GM20000 (cell line): ENCODE results near the gene APOBEC2.
"Not testable (repeated sequence)": the region's sequence is repeated elsewhere in the genome, so short reads cannot be mapped to it uniquely, and the experiment has no call there.

Experiments used
- DNase-seq: peaks from one replicate; pipeline ENCODE4 v3.0.0; 2012; ENCODE audit warnings: low spot score
- CTCF ChIP-seq: IDR thresholded peaks from 2 replicates; pipeline ENCODE4 v1.5.1; 2012; ENCODE audit warnings: mild to moderate bottlenecking, control low read depth; ENCODE audit errors: extremely low read depth, missing control alignments

The APOBEC2 gene

GRCh38 chr6:41053041-41053440 lies at the start of gene APOBEC2:
APOBEC2 (plus strand) TSS chr6:41053202; CDS start chr6:41053348, 146 bp downstream.
- no peak for DNase-seq
- no peak for TF ChIP-seq CTCF

- peak; percentile 15 for DNase-seq
- TF ChIP-seq CTCF: peak; percentile 56
These were observed 46.8 kb upstream of the APOBEC2 start for GRCh38 chr6:41006217-41006616.

- DNase-seq: not testable (repeated sequence)
These were observed 46.0 kb upstream of the APOBEC2 start for GRCh38 chr6:41006980-41007379.

GRCh38 chr6:41008011-41008410 lies 45.0 kb upstream of the APOBEC2 start:
- TF ChIP-seq CTCF: no peak
- no peak for DNase-seq

GRCh38 chr6:41009669-41010068 lies 43.3 kb upstream of the APOBEC2 start:
- no peak for TF ChIP-seq CTCF
- no peak for DNase-seq

GRCh38 chr6:41011673-41012072 lies 41.3 kb upstream of the APOBEC2 start:
- DNase-seq: no peak
- TF ChIP-seq CTCF: no peak

- no peak for TF ChIP-seq CTCF
- DNase-seq: no peak
These were observed 39.4 kb upstream of the APOBEC2 start for GRCh38 chr6:41013466-41014153.

GRCh38 chr6:41014780-41015179 lies 38.2 kb upstream of the APOBEC2 start:
- TF ChIP-seq CTCF: no peak
- no peak for DNase-seq

GRCh38 chr6:41015860-41016259 lies 37.1 kb upstream of the APOBEC2 start:
- DNase-seq: not testable (repeated sequence)
